Hepatocyte (in vitro differentiated cells): Measurements from ENCODE around the gene GTF2B.

Experiments used
- EZH2 ChIP-seq: fragments of 200-600 bp; sonication (generic); IDR thresholded peaks from 2 replicates; pipeline ENCODE4 v1.6.1; 2016; ENCODE audit warnings: antibody characterized with exemption, mild to moderate bottlenecking, borderline replicate concordance
- EZH2phosphoT487 ChIP-seq: fragments of 200-600 bp; sonication (generic); IDR thresholded peaks from one replicate; pipeline ENCODE4 v1.6.1; 2018; ENCODE audit warnings: antibody characterized with exemption, mild to moderate bottlenecking, low read depth, moderate library complexity; ENCODE audit not compliant: unreplicated experiment, severe bottlenecking
- TF ChIP-seq, protein P1 (sequence below): fragments of 200-600 bp; sonication (generic); IDR thresholded peaks from 2 replicates; pipeline ENCODE4 v1.5.1; 2016; ENCODE audit warnings: antibody characterized with exemption, mild to moderate bottlenecking; ENCODE audit not compliant: poor library complexity

DNA sequence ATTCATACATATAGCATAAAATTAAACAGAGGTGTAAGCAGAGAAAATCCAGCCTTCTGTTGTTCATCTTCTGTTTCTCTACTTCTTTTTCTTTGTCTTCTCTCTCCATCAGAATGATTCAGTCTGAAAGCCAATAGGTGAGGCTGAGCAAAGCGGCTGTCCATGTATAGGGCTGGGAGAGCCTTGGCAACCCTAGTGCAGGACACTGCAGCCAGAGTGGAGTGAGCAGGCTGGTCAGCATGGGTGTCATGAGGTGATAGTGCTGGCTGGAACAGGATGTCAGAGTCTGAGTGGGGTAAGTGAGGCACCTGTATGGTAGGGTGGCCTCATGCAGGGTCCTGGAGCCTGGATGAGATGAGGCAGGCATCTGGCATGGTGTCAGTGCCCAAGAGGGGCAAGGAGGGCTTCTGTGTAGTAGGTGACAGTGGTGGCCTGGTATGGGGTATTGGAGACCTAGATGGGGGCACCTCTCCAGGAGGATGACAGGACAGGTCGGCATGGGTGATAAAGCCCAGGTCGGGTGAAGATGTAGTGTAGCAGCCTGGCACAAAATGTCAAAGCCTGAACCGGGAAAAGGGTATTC, 45.5 kb upstream of the GTF2B start:
- TF ChIP-seq, protein P1, sequence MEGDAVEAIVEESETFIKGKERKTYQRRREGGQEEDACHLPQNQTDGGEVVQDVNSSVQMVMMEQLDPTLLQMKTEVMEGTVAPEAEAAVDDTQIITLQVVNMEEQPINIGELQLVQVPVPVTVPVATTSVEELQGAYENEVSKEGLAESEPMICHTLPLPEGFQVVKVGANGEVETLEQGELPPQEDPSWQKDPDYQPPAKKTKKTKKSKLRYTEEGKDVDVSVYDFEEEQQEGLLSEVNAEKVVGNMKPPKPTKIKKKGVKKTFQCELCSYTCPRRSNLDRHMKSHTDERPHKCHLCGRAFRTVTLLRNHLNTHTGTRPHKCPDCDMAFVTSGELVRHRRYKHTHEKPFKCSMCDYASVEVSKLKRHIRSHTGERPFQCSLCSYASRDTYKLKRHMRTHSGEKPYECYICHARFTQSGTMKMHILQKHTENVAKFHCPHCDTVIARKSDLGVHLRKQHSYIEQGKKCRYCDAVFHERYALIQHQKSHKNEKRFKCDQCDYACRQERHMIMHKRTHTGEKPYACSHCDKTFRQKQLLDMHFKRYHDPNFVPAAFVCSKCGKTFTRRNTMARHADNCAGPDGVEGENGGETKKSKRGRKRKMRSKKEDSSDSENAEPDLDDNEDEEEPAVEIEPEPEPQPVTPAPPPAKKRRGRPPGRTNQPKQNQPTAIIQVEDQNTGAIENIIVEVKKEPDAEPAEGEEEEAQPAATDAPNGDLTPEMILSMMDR, result no peak
- TF ChIP-seq EZH2 (no peak), EZH2phosphoT487 (no peak)
